ENCODE results near the gene SH3RF1.
A peak's percentile ranks its signal among the peaks of the same experiment; 100 is the strongest.
"Not testable (repeated sequence)": the region's sequence is repeated elsewhere in the genome, so short reads cannot be mapped to it uniquely, and the experiment has no call there.

SH3RF1 gene

DNA sequence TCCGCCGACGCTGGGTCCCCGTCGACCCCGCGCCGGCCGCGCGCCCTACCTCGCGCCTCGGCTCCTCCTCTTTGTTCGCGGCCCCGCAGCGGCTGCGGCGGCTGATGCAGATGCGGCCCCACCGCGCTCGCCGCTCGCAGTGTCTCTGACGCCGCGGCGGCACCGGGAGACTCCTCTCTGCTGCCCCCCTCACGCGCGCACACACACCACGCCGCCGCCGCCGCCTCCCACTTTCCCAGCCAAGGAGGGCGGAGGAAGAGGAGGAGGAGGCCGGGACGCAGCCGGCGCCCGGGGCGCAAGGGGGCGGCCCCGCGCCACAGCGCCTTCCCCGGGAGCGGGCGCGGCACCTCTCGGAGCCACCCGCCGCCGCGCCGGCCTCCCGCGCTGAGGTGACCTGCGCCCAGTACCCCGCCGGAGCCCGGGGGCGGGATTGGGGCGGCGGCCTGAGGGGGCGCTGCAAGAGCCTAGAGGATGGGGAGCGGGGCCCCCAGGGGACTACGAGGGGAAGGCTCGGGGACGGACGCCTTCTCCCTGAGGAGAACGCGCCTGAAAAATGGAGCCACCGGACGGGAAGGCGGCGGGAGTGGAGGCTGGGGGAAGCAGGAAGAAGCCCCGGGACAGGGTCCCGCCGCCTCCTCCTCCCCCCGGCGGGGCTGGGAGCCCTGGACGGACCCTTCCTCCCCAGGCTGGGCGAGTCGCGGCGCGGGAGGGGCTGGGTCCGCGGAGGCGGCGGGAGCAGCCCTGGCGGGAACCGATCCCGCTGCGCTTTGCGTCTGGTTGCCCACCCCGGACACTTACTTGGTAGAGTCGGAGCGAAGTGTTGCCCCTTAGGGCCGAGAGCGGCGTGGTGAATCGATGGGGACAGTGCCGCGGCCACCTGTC is at the start of gene SH3RF1:
TSS of gene SH3RF1 (minus strand) at position 147 of the 882 bp plus-strand sequence. CDS start 1,744 bp downstream, outside the sequence.
- peak; percentile 94 for DNase-seq

GRCh38 chr4:169315530-169316343 is 45.0 kb upstream of the SH3RF1 start:
- peak; percentile 32 for DNase-seq

- DNase-seq = no peak
Measured at GRCh38 chr4:169314906-169315305, 44.1 kb upstream of the SH3RF1 start.

DNA sequence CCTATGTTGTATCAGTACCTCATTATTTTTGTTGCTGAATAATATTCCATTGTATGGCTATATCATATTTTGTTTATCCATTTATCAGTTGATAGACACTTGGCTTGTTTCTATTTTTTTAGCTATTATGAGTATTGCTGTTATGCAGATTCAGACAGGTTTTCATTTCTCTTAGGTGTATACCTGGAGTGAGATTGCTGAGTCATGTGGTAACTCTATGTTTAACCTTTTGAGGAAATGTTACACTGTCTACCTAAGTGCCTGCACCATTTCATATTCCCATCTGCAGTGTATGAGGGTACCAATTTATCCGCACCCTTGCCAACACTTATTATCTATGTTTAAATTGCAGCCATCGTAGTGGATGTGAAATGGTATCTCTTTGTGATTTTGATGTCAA is 43.0 kb upstream of the SH3RF1 start:
- no peak for DNase-seq

DNA sequence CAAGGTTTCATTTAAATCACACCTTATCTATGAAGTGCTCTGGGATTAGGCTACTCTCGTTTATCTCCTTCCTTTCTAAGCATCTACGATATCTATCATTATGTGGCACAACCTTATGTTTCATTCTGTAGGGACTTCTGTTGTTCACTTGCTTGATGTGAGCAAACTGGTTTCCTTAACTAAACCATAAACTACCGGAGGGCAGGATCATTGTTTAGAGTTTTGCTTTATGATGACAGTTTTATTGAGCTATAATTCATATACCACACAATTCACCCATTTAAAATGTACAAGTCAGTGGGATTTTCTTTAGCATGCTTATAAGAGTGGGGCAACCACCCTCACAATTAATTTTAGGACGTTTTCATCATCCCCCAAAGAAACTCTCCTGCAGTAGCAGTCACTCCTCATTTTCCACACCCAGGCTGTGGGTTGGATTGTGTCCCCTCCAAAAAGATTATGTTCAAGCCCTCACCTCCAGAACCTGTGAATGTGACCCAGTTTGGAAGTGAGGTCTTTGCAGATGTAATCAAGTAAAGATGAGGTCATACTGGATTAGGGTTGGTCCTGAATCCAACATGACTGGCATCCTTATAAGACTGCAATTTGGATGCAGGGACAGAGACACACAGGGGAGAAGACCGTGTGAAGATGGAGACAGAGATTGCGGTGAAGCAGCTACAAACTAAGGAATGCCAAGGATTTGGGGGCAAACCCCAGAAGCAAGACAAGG is 42.1 kb upstream of the SH3RF1 start:
- DNase-seq = no peak

DNA sequence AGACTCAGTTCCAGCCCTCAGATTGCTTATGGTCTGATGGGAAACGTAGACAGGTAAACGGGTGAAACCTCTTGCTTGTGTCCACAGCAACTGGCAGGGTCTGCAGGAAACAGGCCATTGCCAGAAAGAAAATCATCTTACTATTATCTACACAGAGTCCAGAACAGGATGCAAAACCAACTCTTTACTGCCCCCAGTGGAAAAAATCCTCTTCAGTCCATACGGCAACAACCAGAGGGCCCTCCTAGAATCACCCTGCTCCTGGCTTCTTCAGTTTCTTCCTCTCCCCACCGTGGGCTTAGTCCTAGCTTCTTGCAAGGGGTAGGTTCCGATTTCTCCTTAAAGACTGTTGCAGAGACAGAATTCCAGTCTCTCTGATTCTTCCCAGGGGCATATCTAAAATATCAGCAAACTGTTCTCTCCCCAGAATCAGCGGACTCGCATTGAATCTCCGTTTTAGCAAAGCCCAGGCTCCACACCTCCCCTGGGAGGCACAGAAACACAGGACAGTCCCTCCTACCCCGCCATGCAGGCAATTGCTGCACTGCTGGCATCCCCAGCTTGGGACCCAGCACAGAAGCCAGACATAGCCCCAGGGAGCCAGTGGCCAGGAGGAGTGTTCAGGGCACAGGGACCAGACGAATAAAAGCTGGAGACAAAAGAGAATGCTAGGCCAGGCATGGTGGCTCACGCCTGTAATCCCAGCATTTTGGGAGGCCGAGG is 41.0 kb upstream of the SH3RF1 start:
- DNase-seq = peak; percentile 51

DNA sequence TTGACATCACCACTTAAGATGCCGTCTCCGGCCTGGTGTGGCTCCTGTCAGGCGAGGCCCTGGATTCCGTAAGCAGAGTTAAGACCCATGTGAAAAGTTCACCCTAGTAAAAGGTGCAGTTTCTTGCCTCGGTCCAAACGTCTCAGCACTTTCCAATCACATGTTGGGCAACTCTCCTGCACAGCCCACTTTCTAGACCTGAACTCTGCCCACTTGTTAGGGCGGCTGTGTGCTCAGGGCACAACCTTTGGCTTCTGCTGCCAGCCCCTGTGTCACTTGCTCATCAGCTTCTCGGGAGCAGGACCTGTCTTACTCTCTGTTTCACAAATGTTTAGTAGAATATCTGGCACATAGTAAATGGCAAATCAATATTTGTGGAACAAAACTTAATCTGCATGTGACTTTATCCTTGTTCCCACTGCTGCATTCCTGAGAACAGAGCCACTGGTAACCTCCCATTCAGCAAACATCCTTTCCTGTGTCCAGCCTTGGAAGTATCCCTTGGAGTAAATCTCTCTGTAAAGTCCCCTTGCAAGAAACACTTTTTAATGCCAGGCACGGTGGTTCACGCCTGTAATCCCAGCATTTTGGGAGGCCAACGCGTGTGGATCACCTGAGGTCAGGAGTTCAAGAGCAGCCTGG is 38.7 kb upstream of the SH3RF1 start:
- no peak for DNase-seq

DNA sequence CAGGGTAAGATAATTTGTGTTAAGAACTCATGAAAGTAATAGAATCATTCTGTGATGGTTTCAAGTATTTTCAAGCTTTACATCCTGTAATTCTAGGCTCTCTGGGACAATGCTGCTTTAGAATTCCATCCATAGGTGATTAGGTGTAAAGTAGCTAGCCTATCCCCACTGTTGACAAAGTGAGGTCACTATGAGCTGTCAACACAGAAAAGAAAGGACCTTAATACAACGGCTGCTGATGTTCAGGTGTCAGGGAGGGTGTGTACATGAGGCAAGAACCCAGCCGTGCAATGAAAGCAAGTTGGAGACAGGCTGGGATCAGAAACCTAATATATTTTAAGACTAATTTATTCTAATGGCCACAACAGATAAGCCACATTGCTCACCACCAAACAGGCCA is 36.8 kb upstream of the SH3RF1 start:
- no peak for DNase-seq

GRCh38 chr4:169305651-169306050 is 34.9 kb upstream of the SH3RF1 start:
- DNase-seq = no peak

DNA sequence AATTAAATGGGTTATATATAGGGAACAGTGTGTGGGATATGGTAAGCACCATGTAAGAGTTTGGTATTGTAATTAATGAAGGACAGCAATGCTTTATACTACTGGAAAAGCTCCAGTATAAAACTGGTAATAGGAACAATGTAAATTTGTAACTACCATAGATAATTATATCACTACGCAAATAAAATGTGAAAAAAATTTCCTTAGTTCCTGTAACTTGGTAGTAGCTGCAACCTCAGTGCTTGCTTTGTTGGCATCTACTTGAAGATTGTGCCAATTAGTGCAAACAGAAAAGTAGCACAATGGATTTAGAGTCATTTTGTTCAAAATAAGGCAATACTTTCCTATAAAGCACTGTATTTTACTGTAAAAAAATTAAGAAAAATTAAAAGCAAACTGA is 34.4 kb upstream of the SH3RF1 start:
- DNase-seq = no peak

- DNase-seq = no peak
Measured at GRCh38 chr4:169295822-169296221, 25.1 kb upstream of the SH3RF1 start.

- no peak for DNase-seq
Measured at GRCh38 chr4:169293343-169294176, 22.8 kb upstream of the SH3RF1 start.

- not testable (repeated sequence) for DNase-seq
Measured at GRCh38 chr4:169287983-169288382, 17.2 kb upstream of the SH3RF1 start.

GRCh38 chr4:169286562-169287301 is 16.0 kb upstream of the SH3RF1 start:
- DNase-seq = no peak

DNA sequence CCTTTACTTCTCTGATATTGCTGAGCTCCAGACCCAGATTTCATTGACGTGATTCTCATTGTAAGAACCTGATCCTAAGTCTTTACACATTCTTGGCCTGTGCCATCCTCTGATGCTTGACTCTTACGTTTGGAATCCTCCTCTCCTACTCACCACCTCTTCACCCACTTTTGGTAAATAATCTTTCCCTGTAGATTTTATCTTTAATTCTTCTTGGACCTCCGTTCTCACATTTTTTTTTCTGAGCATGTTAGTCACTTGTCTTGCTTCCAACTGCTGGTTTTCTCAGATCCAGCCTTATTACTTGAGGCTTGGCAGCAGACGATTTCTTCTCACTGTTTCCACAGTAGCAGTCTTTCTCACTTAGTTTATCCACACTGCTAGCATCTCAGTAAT is 12.4 kb upstream of the SH3RF1 start:
- DNase-seq = no peak

DNA sequence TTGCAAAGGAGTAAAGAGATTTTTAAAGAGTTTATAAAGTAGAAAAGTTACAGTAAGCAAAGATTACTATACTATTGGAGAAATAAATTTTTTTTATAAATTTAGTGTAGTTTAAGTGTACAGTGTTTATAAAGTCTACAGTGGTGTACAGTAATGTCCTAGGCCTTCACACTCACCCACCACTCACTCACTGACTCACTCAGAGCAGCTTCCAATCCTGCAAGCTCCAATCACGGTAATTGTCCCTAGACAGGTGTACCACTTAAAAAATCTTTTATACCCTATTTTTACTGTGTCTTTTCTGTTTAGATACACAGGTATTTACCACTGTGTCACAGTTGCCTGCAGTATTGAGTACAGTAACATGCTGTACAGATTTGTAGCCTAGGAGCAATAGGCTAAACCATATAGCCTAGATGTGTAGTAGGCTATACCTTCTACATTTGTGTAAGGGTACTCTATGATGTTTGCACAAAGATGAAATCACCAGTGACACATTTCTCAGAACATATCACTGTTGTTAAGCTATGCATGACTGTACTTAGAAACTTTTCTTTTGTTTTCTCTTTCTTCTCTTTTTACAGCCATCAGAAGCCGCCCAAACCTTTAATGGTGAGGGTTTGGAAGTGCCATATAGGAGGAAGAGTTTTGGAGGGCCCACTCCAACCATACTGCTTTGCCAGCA is 11.8 kb upstream of the SH3RF1 start:
- DNase-seq = no peak

DNA sequence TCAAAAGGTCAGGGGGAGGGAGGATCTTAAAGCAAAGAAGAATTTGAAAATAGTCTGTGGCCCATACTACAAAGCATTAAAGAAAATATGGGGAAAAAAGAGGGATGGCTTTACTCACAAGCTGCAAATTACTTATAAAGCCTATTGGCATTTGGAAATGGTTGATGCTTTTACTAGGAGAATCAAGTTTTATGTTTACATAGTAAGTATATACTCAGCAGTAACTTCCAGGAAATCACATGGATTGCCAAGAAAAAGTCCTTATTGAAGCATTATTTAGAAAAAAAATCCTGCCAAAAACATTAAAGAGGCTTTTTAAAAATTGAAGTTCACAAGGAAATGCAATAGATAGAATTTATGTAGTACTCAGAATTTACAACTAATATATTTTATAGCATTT is 8.4 kb upstream of the SH3RF1 start:
- no peak for DNase-seq

DNA sequence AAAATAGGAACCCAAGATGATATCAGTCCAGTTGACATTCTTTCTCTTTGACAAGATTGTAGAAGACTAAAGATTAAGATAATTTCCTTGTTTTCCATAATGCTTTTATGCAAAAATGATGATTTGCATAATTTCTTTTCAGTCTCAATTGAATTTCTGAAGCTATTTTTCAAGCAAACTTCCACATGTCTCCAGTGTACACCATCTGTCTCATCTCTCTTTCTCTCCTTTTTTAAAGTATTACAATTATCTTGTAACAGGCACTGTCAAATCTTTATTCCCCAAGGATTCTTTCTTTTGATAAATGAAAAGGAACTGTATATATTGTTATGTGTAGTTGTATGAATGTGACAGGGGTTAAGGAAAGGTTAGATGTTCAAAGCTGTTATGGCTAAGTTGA is 7.9 kb upstream of the SH3RF1 start:
- no peak for DNase-seq

- DNase-seq = not testable (repeated sequence)
Measured at GRCh38 chr4:169277838-169278237, 7.1 kb upstream of the SH3RF1 start.

DNA sequence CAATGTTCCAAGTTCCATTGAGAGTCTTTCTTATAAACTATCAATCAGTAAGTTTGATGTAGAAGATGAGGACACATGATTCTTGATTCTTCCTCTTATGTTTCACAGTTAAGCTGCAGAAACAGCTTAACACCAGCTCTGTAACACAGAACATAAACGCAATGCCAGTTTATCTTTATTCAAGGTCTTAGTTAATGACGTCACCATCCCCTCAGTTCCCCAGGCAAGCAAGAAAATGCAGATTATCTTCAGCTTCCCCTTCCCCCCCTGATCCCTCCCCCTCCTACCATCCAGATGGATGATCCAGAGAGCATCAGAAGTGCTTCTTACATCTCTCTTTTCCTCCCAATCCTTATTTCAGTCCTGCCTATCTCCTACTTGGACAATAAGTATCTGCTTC is 4.4 kb upstream of the SH3RF1 start:
- DNase-seq = no peak
